ENCODE measurements around the gene GMPR.

DNA sequence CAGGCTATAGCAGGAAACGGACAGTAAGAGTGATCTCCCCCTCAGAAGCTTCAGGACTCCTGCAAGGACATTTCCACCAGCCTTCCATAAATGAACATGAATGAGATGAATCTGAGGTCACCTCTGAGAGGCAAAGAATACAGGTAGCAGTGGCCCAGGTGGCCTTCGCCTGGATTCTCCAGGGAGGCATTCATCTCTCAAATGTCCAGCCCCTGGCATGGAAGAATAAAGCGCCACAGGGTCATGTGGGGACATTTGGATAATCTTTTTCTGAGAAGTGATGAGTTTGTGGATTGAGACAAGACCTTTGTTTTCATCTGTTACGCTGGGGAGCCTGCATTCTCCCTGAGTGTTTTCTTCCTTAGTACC lies 2.9 kb downstream of the GMPR start:
- TF ChIP-seq, protein P1, sequence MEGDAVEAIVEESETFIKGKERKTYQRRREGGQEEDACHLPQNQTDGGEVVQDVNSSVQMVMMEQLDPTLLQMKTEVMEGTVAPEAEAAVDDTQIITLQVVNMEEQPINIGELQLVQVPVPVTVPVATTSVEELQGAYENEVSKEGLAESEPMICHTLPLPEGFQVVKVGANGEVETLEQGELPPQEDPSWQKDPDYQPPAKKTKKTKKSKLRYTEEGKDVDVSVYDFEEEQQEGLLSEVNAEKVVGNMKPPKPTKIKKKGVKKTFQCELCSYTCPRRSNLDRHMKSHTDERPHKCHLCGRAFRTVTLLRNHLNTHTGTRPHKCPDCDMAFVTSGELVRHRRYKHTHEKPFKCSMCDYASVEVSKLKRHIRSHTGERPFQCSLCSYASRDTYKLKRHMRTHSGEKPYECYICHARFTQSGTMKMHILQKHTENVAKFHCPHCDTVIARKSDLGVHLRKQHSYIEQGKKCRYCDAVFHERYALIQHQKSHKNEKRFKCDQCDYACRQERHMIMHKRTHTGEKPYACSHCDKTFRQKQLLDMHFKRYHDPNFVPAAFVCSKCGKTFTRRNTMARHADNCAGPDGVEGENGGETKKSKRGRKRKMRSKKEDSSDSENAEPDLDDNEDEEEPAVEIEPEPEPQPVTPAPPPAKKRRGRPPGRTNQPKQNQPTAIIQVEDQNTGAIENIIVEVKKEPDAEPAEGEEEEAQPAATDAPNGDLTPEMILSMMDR (IDR thresholded peaks at IDR 0.05): no peak
- no peak for TF ChIP-seq ZFX (IDR thresholded peaks at IDR 0.05; ENCODE audit: borderline replicate concordance)
